Gastrocnemius medialis (tissue), 4 donors: ENCODE data around the gene CEP72. TPM values are rescaled to one million over a fixed set of nuclear protein-coding genes. Genes with fewer than 3 reads are reported as not detected.

Source experiments
- ATAC-seq, 2 donors: fragments of 150-250 bp; one replicate each; pipeline ENCODE4 v1.9.1; 2016
- DNase-seq, 2 donors: peaks; one replicate each; pipeline ENCODE4 v3.0.0-alpha.2; 2019
- H3K27ac ChIP-seq, 4 donors: fragments of 200-600 bp; sonication (generic); 1 replicate in 1 of 4; 2 replicates in 3 of 4; pipeline ENCODE4 v1.5.1; 2016 to 2018; ENCODE audit warnings: mild to moderate bottlenecking in 2 of 4, moderate library complexity in 1 of 4
- H3K27me3 ChIP-seq, 3 donors: fragments of 200-600 bp; sonication (generic) in 2 of 3; 1 replicate in 1 of 3; 2 replicates in 2 of 3; pipeline versions ENCODE4 v1.5.1 to v1.6.0; 2016 to 2019; ENCODE audit warnings: mild to moderate bottlenecking in 1 of 3, moderate library complexity in 1 of 3
- H3K36me3 ChIP-seq, 2 donors: fragments of 200-600 bp; sonication (generic) in 1 of 2; one replicate each; pipeline ENCODE4 v1.5.1; 2017 to 2018
- H3K4me1 ChIP-seq, 2 donors: fragments of 200-600 bp; sonication (generic) in 1 of 2; one replicate each; pipeline ENCODE4 v1.5.1; 2016 to 2017; ENCODE audit warnings: mild to moderate bottlenecking in 2 of 2
- H3K4me3 ChIP-seq, 4 donors: fragments of 200-600 bp; sonication (generic) in 3 of 4; 1 replicate in 1 of 4; 2 replicates in 3 of 4; pipeline ENCODE4 v1.5.1; 2016 to 2019; ENCODE audit warnings: mild to moderate bottlenecking in 2 of 4
- H3K9me3 ChIP-seq, 3 donors: fragments of 200-600 bp; sonication (generic) in 2 of 3; 1 replicate in 1 of 3; 2 replicates in 2 of 3; pipeline ENCODE4 v1.5.1; 2016 to 2019
- CTCF ChIP-seq, 5 experiments: fragments of 450-650 bp in 3 of 5; fragments of 200-600 bp in 2 of 5; sonication (generic) in 2 of 5; IDR thresholded peaks in 4 of 5; conservative IDR thresholded peaks in 1 of 5; 1 replicate in 4 of 5; 2 replicates in 1 of 5; pipeline ENCODE4 v1.5.1; 2016 to 2019; ENCODE audit warnings: antibody characterized with exemption in 5 of 5, mild to moderate bottlenecking in 3 of 5, moderate library complexity in 3 of 5
- POLR2A ChIP-seq, 2 donors: fragments of 450-650 bp; IDR thresholded peaks; one replicate each; pipeline ENCODE4 v1.6.1; 2017; ENCODE audit warnings: antibody characterized with exemption in 2 of 2, mild to moderate bottlenecking in 2 of 2, moderate library complexity in 2 of 2
- in situ Hi-C, 4 donors: fragments of 200-750 bp; cut with MboI; loops; one replicate each; pipeline versions ENCODE4 v1.15.0 to v1.8.0; 2017; ENCODE audit warnings: low sequenced_read_pairs in 4 of 4
- intact Hi-C: fragments of 100-400 bp; cut with DNase I; formaldehyde crosslinking; loops from one replicate; pipeline ENCODE4 v1.15.1; 2023; ENCODE audit warnings: low total_unique reads
- total RNA-seq, 4 donors: library from RNA; depleted of rRNA; stranded (reverse); fragments of >200 nt; gene quantifications; one replicate each; pipeline versions ENCODE4 v1.1.0 to v1.2.3, GENCODE V29; 2016

The CEP72 gene
- total RNA-seq, 4 donors from 2014 or later = 0.36 to 0.56 (median 0.40) TPM; not detected in 1

GRCh38 chr5:660491-661030, 48.4 kb downstream of the CEP72 start:
- no peak for DNase-seq
- Histone ChIP-seq H3K36me3 (peaks cover 0 to 31% of the 10 kb centered on the region in 2 donors), H3K9me3 (no peaks in the 10 kb centered on the region), H3K4me1 (no peaks in the 10 kb centered on the region), H3K27me3 (no peaks in the 10 kb centered on the region), H3K4me3 (no peak overlapping the region), H3K27ac (no peak overlapping the region)
- TF ChIP-seq CTCF (IDR thresholded peaks at IDR 0.05 in 4 of 5, conservative IDR thresholded peaks at IDR 0.05 in 1 of 5) (no peak), POLR2A (IDR thresholded peaks at IDR 0.05) (no peak)
- no peak for ATAC-seq
- intact Hi-C loops = no loop called here
- in situ Hi-C loops = loop anchor here in 1 of 4 donors (10.0 kb wide), 1 partner anchor 244 kb away; no protein-coding TSS in a partner anchor

- in situ Hi-C loops = loop anchor here in 1 of 4 donors (10.0 kb wide), 1 partner anchor 243 kb away; no protein-coding TSS in a partner anchor
- no peak overlapping the region for H3K27ac ChIP-seq
These were observed 50.0 kb downstream of the CEP72 start for GRCh38 chr5:661891-662750.

GRCh38 chr5:662751-663435, 50.8 kb downstream of the CEP72 start:
- ATAC-seq = no peak
- intact Hi-C loops = no loop called here
- peaks cover 0 to 31% of the 10 kb centered on the region in 2 donors for H3K36me3 ChIP-seq
- no peaks in the 10 kb centered on the region for H3K4me1 ChIP-seq
- no peak overlapping the region for H3K27ac ChIP-seq
- no peak for TF ChIP-seq CTCF (IDR thresholded peaks at IDR 0.05 in 4 of 5, conservative IDR thresholded peaks at IDR 0.05 in 1 of 5)
- no peak for TF ChIP-seq POLR2A (IDR thresholded peaks at IDR 0.05)
- H3K27me3 ChIP-seq = no peaks in the 10 kb centered on the region
- DNase-seq = no peak
- no peaks in the 10 kb centered on the region for H3K9me3 ChIP-seq
- no peak overlapping the region for H3K4me3 ChIP-seq
- in situ Hi-C loops = loop anchor here in 1 of 4 donors (10.0 kb wide), 1 partner anchor 242 kb away; no protein-coding TSS in a partner anchor

More at GRCh38 chr5:661891-662750, 50.0 kb downstream of the CEP72 start:
- no peak for TF ChIP-seq POLR2A (IDR thresholded peaks at IDR 0.05)
- TF ChIP-seq CTCF (IDR thresholded peaks at IDR 0.05 in 4 of 5, conservative IDR thresholded peaks at IDR 0.05 in 1 of 5) = no peak
- Histone ChIP-seq H3K4me1 (no peaks in the 10 kb centered on the region), H3K4me3 (no peak overlapping the region), H3K36me3 (peaks cover 0 to 31% of the 10 kb centered on the region in 2 donors), H3K9me3 (no peaks in the 10 kb centered on the region), H3K27me3 (no peaks in the 10 kb centered on the region)
- DNase-seq (no peak), ATAC-seq (no peak)
- intact Hi-C loops = no loop called here

GRCh38 chr5:663436-664342, 51.5 kb downstream of the CEP72 start:
- no peaks in the 10 kb centered on the region for H3K9me3 ChIP-seq
- in situ Hi-C loops = loop anchor here in 1 of 4 donors (10.0 kb wide), 1 partner anchor 241 kb away; no protein-coding TSS in a partner anchor
- ATAC-seq = no peak
- H3K4me1 ChIP-seq = no peaks in the 10 kb centered on the region
- intact Hi-C loops = no loop called here
- no peak overlapping the region for H3K4me3 ChIP-seq
- DNase-seq = no peak
- TF ChIP-seq CTCF (IDR thresholded peaks at IDR 0.05 in 4 of 5, conservative IDR thresholded peaks at IDR 0.05 in 1 of 5) = no peak
- TF ChIP-seq POLR2A (IDR thresholded peaks at IDR 0.05) = no peak
- H3K27me3 ChIP-seq = no peaks in the 10 kb centered on the region
- no peak overlapping the region for H3K27ac ChIP-seq
- H3K36me3 ChIP-seq = peaks cover 0 to 31% of the 10 kb centered on the region in 2 donors
